RWPE1 (cell line): Measurements from ENCODE around the gene FAH.

Source experiments
- CTCF ChIA-PET: fragments of 350-600 bp; sonication (Branson Sonifier 250); formaldehyde crosslinking; extraction: SDS; loops from one replicate; lab custom pipeline; 2021; lab: Yijun Ruan, JAX
- POLR2A ChIA-PET: fragments of 400-600 bp; formaldehyde crosslinking; extraction: SDS; loops from one replicate; lab custom pipeline; 2020; ENCODE audit warnings: antibody characterized with exemption; ENCODE audit not compliant: low non-redundant PET; lab: Yijun Ruan, JAX
- DNase-seq: peaks from one replicate; pipeline ENCODE4 v3.0.0; 2012; ENCODE audit warnings: low spot score
- H3K27ac ChIP-seq: fragments of 450-650 bp; 2 replicates; pipeline ENCODE4 v1.5.1; 2017
- CTCF ChIP-seq: fragments of 450-650 bp; conservative IDR thresholded peaks from 2 replicates; pipeline ENCODE4 v1.5.1; 2017; ENCODE audit warnings: low read depth, mild to moderate bottlenecking

Gene FAH

DNA sequence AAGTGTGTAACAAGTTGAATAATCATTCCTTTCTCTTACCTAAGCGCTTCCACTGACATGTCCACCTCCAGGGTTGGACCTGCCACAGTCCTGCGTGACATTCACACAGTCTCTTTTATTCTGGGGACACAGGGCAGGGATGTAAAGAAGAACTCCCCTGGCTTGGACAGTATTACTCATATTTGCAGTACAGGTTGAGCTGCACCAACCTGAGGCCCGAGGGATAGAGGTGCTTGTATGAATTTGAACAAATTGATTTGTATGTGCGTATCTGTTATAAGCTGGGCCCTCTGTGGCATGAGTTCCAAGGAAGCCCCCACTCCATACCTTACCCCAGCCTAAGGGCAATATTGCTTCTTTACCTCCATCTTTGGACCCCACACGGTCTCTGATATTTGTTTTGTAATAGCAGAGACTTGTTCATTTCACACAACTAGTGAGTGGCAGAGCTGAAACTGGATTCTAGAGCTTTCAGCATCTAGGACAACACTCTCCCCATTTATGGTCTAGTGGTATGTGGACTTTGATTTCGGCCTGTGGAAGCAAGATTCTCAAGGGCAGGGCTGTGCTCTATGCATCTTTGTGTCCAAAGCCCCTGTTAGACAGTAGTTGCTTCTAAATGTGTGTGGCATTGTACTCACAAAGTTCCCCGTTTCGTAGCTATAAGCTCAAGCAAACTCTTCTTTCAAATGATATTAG lies 39.2 kb downstream of the FAH start:
- no peak for TF ChIP-seq CTCF
- no peak for DNase-seq
- ChIA-PET CTCF (interaction anchor here (0.6 to 1.2 kb wide), 2 partner anchors 40 to 93 kb away, joined by 3 read pairs; no protein-coding TSS in a partner anchor), POLR2A (no interaction called here)
- H3K27ac ChIP-seq: no peak overlapping the region

GRCh38 chr15:80194186-80194585 lies 41.4 kb downstream of the FAH start:
- DNase-seq: no peak
- CTCF ChIA-PET: no interaction called here
- H3K27ac ChIP-seq: no peak overlapping the region
- no peak for TF ChIP-seq CTCF
- POLR2A ChIA-PET: no interaction called here

DNA sequence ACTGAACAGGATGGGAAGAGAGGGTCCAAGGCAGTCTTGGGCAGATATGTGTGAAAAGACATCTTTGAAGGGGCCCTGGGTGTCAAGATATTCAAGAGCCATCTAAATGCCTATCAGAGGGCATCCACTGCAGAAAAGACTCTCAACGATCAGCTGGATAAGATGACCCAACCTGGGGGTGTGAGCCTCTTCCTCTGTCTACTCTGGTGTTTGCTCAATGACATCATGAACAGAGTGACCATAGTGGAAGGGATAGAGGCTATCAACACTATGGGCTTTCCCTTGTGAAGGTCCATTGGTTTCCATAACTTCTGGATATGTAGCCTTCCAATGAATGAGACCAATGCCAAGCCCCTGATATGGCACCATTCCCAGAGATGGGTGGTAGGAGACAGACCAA lies 42.1 kb downstream of the FAH start:
- CTCF ChIA-PET: no interaction called here
- no peak for TF ChIP-seq CTCF
- POLR2A ChIA-PET: no interaction called here
- DNase-seq: no peak
- H3K27ac ChIP-seq: no peak overlapping the region

DNA sequence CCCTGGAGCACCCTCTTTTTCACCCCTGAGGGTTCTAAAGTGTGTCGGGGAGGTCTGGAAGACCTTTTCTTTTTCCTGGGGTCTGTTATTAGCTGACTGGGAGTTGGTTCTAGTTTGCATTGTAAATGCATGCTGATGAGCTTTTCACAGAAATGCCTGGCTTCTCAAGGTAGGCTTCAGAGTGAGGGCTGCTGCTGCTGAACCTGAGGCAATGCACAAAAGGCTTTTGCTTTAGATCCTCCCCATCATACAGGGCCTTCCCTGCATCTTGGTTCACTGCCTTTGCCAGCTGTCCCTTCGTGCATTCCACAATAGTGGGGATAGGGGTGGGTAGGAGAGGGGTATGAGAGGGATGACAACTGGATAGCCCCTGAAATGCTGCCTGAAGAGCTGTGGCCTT lies 46.6 kb downstream of the FAH start:
- no peak for DNase-seq
- ChIA-PET CTCF (no interaction called here), POLR2A (no interaction called here)
- no peak for TF ChIP-seq CTCF
- H3K27ac ChIP-seq: no peak overlapping the region

- TF ChIP-seq CTCF: no peak
- H3K27ac ChIP-seq: no peak overlapping the region
- ChIA-PET POLR2A (no interaction called here), CTCF (no interaction called here)
- DNase-seq: no peak
These were observed 47.1 kb downstream of the FAH start for GRCh38 chr15:80199869-80200268.

DNA sequence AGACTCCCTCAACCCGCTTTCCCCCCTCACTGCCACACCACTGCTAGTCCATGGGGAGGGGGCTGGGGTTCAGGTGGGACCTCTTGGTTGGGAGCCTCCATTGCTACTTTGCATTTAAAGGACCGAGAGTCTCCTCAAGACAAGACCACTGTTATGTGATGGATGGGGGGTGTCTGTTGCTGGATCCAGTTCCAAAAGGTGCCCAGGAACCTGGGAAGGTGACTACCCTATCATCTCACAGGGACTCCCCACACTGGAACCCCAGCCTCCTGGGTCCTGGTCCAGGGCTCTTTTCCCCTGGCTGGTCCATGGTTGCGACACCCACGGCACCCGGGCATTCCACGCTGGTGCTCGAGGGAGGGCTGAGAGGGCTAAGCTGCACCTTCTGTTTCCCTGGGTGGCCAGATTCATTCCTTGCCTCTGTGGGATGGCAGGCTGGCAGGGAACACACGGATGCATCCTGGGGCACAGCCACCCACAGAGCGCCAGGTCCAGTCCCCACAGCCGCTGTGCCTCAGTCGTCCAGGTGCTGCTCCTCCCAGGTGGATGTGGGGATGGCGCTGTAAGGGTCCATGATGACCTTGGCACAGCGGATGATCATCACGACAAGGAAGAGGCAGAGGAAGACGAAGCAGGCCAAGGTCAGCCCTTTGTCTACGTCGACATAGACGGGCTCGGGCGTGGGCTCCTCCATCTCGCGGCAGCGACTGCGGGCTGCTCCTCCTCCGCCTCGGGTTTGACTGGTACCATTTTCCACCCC lies 48.6 kb downstream of the FAH start:
- ChIA-PET CTCF (no interaction called here), POLR2A (no interaction called here)
- DNase-seq: no peak
- H3K27ac ChIP-seq: no peak overlapping the region
- no peak for TF ChIP-seq CTCF
